Ovary (tissue), 9 donors: Measurements from ENCODE around the gene MOV10. TPM values are rescaled to one million over a fixed set of nuclear protein-coding genes. Genes with fewer than 3 reads are reported as not detected.

Experiments used
- DNase-seq, 5 donors: peaks; one replicate each; pipeline ENCODE4 v3.0.0-alpha.2; 2019 to 2020
- H3K27ac ChIP-seq, 2 donors: fragments of 200-600 bp; one replicate each; pipeline versions ENCODE4 v1.5.1 to v1.8.0; 2019 to 2022
- H3K27me3 ChIP-seq: fragments of 200-600 bp; one replicate; pipeline ENCODE4 v1.8.0; 2022
- H3K36me3 ChIP-seq: fragments of 200-600 bp; sonication (generic); one replicate; pipeline ENCODE4 v1.5.1; 2019
- H3K4me1 ChIP-seq: one replicate; pipeline ENCODE4 v1.8.1; 2013; ENCODE audit warnings: mild to moderate bottlenecking, moderate library complexity; ENCODE audit not compliant: insufficient read depth
- H3K4me3 ChIP-seq: fragments of 200-600 bp; sonication (generic); one replicate; pipeline ENCODE4 v1.5.1; 2017
- H3K9me3 ChIP-seq, 2 donors: fragments of 200-600 bp in 1 of 2; sonication (generic) in 1 of 2; one replicate each; pipeline versions ENCODE4 v1.5.1 to v1.8.1; 2013 to 2019; ENCODE audit warnings: mild to moderate bottlenecking in 1 of 2, moderate library complexity in 1 of 2
- CTCF ChIP-seq, 3 donors: fragments of 450-650 bp in 2 of 3; fragments of 200-600 bp in 1 of 3; IDR thresholded peaks; one replicate each; pipeline versions ENCODE4 v1.5.1 to v1.8.0; 2016 to 2022; ENCODE audit warnings: antibody characterized with exemption in 3 of 3, mild to moderate bottlenecking in 1 of 3
- EP300 ChIP-seq: sonication (generic); formaldehyde crosslinking; IDR thresholded peaks from one replicate; pipeline ENCODE4 v1.6.1; 2017; ENCODE audit warnings: antibody characterized with exemption
- POLR2A ChIP-seq: fragments of 450-650 bp; IDR thresholded peaks from one replicate; pipeline ENCODE4 v1.6.1; 2017; ENCODE audit warnings: antibody characterized with exemption, mild to moderate bottlenecking, moderate library complexity
- WGBS, 3 donors: extraction: QIAGEN DNeasy Blood & Tissue Kit in 1 of 3; methylation state at CpG; one replicate each; pipeline versions ENCODE4 v1.1.5 to v1.1.7; 2013 to 2017; 5-methylcytosine and 5-hydroxymethylcytosine counted together
- intact Hi-C, 4 donors: fragments of 100-400 bp; cut with DNase I; formaldehyde crosslinking; loops; one replicate each; pipeline versions ENCODE4 v1.11.0 to v1.15.1; 2022 to 2023
- polyA plus RNA-seq, 2 donors: library from polyadenylated mRNA; stranded (reverse); fragments of 200-250 nt in 1 of 2; fragments of 350-450 nt in 1 of 2; fragmentation: Illumina TruSeq in 1 of 2; extraction: RNeasy Lipid Tissue Mini Kit (QIAGEN cat#74804) in 1 of 2; gene quantifications; one replicate each; pipeline ENCODE4 v1.2.3, GENCODE V29; 2013 to 2014
- total RNA-seq, 7 donors: library from RNA; depleted of rRNA in 2 of 7; stranded (reverse); fragments of >200 nt in 2 of 7; fragmentation: NEBNext Ultra II Directional in 3 of 7; extraction: Animal tissue kit (Norgen Biotek cat#: 25700) in 3 of 7; gene quantifications; one replicate each; pipeline versions ENCODE4 v1.1.0 to v1.2.4, GENCODE V29; 2016 to 2023
- donor health status: DM: no; HTN: no; CAD: no; lungs with moderate emphysema.
- donor health status: DM: no; HTN: no; CAD: no.
- donor health status: Bipolar disorder and iron deficiency.
- donor health status: DM: yes; HTN: yes; CAD: no.
- donor health status: DM: no; HTN: no; CAD: no.
- donor health status: DM: yes; HTN: yes; CAD: no.

Gene MOV10
- total and polyA plus RNA-seq, 9 donors = 31.7 to 66.3 (median 50.2) TPM

DNA sequence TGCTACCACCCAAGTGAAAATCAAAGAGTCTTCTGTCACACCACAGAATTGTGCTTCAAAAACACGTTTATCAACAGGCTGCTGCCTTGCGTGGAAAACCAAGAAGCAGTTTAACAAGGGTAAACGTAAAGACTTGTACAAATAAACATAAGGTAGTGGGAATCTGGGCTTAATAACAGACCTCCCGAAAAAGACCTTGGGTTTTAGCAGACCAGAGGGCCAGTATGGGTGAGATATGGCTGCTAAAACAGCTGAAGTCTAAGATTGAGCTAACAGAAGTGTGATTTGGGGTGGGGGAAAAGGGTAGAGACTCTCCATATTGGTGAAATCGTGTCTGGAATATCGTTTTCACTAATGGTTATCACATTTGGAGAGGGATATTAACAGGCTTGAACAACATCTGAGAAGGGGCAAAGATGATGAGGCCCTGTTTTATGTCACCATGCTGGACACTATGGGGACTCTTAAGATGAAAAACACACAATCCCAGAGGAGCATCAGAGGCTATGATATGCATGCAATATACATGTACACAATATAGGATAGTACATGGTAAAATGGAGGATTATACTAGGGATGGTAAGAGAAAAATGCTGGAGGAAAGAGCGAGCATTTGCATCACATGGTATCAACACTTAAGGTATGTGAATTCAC lies 1.4 kb downstream of the MOV10 start:
- TF ChIP-seq POLR2A = no peak
- TF ChIP-seq EP300 = no peak
- TF ChIP-seq CTCF (IDR thresholded peaks at IDR 0.05) = no peak
- H3K4me1 ChIP-seq = peaks cover 4% of the 10 kb centered on the region
- H3K27ac ChIP-seq = peak overlapping the region; percentile 90 to 96
- DNase-seq = no peak
- H3K27me3 ChIP-seq = no peaks in the 10 kb centered on the region
- no peaks in the 10 kb centered on the region for H3K9me3 ChIP-seq
- H3K36me3 ChIP-seq = no peaks in the 10 kb centered on the region
- intact Hi-C loops = no loop called here
- H3K4me3 ChIP-seq = peak overlapping the region; percentile 63
- WGBS, 3 donors = 26 to 32% (median 27%) methylated on average over 7 of the region's 7 CpGs

DNA sequence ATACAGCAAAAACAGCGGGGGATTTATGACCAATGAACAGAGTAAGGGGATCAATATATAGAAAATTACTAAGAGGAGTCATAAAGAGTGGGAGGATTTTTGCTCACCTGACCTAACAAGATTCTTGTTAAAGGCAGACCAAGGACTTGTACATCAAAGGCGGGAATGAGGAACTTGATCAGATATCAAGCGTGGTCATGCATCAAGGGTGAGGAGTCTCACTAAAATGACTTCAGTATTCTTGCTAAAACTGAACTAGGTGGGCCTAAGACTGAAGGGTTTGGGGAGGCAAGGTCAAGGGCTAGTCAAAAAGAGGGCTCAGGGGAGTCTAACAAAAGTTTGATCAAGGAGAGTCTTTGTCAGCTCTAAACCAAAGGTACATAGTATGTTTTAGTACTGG lies 2.1 kb downstream of the MOV10 start:
- whole genome bisulfite sequencing, 3 donors = 94 to 98% (median 95%) methylated on average over 3 of the region's 3 CpGs
- Histone ChIP-seq H3K27ac (no peak overlapping the region), H3K36me3 (no peaks in the 10 kb centered on the region), H3K4me1 (peaks cover 4% of the 10 kb centered on the region), H3K27me3 (no peaks in the 10 kb centered on the region), H3K4me3 (no peak overlapping the region), H3K9me3 (no peaks in the 10 kb centered on the region)
- TF ChIP-seq POLR2A = no peak
- TF ChIP-seq EP300 = no peak
- no peak for TF ChIP-seq CTCF (IDR thresholded peaks at IDR 0.05)
- intact Hi-C loops = no loop called here
- DNase-seq = no peak

GRCh38 chr1:112677501-112677900 lies 3.0 kb downstream of the MOV10 start:
- TF ChIP-seq CTCF (IDR thresholded peaks at IDR 0.05) = no peak

GRCh38 chr1:112678605-112679004 lies 4.1 kb downstream of the MOV10 start:
- intact Hi-C loops = no loop called here
- H3K4me3 ChIP-seq = no peak overlapping the region
- no peaks in the 10 kb centered on the region for H3K36me3 ChIP-seq
- H3K27me3 ChIP-seq = no peaks in the 10 kb centered on the region
- H3K27ac ChIP-seq = no peak overlapping the region
- DNase-seq = no peak
- H3K9me3 ChIP-seq = no peaks in the 10 kb centered on the region
- WGBS, 3 donors = 80 to 85% (median 81%) methylated on average over 3 of the region's 3 CpGs
- H3K4me1 ChIP-seq = peaks cover 2% of the 10 kb centered on the region
- no peak for TF ChIP-seq CTCF (IDR thresholded peaks at IDR 0.05)
- no peak for TF ChIP-seq POLR2A
- TF ChIP-seq EP300 = no peak

More at GRCh38 chr1:112677501-112677900, 3.0 kb downstream of the MOV10 start:
- H3K27ac ChIP-seq = no peak overlapping the region
- H3K36me3 ChIP-seq = no peaks in the 10 kb centered on the region
- H3K9me3 ChIP-seq = no peaks in the 10 kb centered on the region
- peaks cover 4% of the 10 kb centered on the region for H3K4me1 ChIP-seq
- WGBS, 3 donors = 98 to 99% (median 98%) methylated on average over 4 of the region's 4 CpGs
- intact Hi-C loops = no loop called here
- DNase-seq = no peak
- no peak overlapping the region for H3K4me3 ChIP-seq
- H3K27me3 ChIP-seq = no peaks in the 10 kb centered on the region
